ENCODE measurements around the gene BMP5.

BMP5 gene

DNA sequence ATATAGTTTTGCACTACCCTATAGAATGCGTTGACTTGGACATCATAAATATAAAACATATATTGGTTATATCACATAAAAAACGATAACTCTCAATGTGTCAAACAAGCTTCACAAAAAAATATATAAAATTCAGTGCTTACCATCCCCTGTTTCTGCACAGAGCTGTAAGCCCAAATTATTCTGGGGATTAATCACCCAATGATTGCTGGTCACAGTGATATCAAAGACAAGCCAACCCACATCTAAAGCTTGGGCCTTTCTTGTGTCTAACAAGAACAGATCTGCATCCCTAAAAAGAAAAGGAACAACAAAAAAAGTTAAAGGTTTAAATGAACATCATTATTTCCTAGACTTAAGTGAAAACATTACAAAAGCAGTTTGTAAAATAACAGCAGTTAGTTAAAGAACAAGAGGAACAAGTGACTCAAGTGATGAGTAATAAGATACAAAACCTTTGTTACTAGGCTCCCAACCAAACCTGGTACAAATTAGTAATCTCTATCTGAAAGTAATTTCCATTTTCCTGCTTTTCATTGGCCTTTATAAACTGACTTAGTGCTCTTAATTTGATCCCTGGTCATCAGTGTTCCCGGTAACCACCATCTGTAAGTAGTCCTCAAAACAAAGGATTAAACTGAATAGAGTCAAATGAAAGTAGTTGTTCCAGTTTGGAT lies 81.1 kb downstream of the BMP5 start:
- TF ChIP-seq CTCF (IDR thresholded peaks at IDR 0.05; ENCODE audit: low read depth, low read length), result no peak
- no peak for TF ChIP-seq EZH2phosphoT487 (IDR thresholded peaks at IDR 0.05; ENCODE audit: low read depth)
- no peak overlapping the region for H3K4me3 ChIP-seq (ENCODE audit: low read length)
- no peaks in the 10 kb centered on the region for H3K27me3 ChIP-seq (ENCODE audit: low read depth, low read length)
- no peaks in the 10 kb centered on the region for H3K36me3 ChIP-seq (replicated peaks; ENCODE audit: low read depth, low read length)
- H3K79me2 ChIP-seq (ENCODE audit: low read length), result no peaks in the 10 kb centered on the region
- H3K27ac ChIP-seq (ENCODE audit: low read length), result no peak overlapping the region
- no peaks in the 10 kb centered on the region for H4K20me1 ChIP-seq (ENCODE audit: insufficient read depth, low read length)
- peaks cover 6% of the 10 kb centered on the region for H3K4me1 ChIP-seq (ENCODE audit: low read length)
- H3K4me2 ChIP-seq (ENCODE audit: low read length), result no peak overlapping the region
- no peak overlapping the region for H2AFZ ChIP-seq (ENCODE audit: low read depth, low read length)
- no peaks in the 10 kb centered on the region for H3K9me3 ChIP-seq (ENCODE audit: insufficient read depth, low read length)
- no peak overlapping the region for H3K9ac ChIP-seq (ENCODE audit: low read length)

DNA sequence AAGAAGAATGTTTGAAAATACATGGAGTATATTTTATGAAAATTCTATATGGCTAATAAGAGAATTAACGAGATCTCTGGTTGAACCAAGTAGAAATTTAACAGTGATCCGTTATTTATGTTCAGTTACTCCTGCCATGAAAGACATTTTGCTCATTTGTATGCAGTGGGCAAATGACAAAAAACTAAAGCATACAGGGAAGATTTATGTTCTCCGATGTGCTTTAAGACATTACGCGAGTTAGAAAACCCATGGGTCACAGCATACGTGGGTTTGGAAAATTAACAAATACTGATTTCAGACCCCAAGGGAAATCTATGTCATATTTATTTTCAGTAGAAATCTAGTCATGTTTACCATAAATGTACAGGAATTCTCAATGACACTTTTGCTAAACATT lies 90.1 kb downstream of the BMP5 start:
- TF ChIP-seq CTCF (IDR thresholded peaks at IDR 0.05; ENCODE audit: low read depth, low read length) (no peak), EZH2phosphoT487 (IDR thresholded peaks at IDR 0.05; ENCODE audit: low read depth) (no peak)
- Histone ChIP-seq H2AFZ (ENCODE audit: low read depth, low read length) (no peak overlapping the region), H3K27ac (ENCODE audit: low read length) (no peak overlapping the region), H3K4me2 (ENCODE audit: low read length) (no peak overlapping the region), H3K36me3 (replicated peaks; ENCODE audit: low read depth, low read length) (no peaks in the 10 kb centered on the region), H3K9ac (ENCODE audit: low read length) (no peak overlapping the region), H3K4me1 (ENCODE audit: low read length) (peaks cover 16% of the 10 kb centered on the region), H3K9me3 (ENCODE audit: insufficient read depth, low read length) (no peaks in the 10 kb centered on the region), H3K79me2 (ENCODE audit: low read length) (no peaks in the 10 kb centered on the region), H3K4me3 (ENCODE audit: low read length) (no peak overlapping the region), H3K27me3 (ENCODE audit: low read depth, low read length) (no peaks in the 10 kb centered on the region), H4K20me1 (ENCODE audit: insufficient read depth, low read length) (no peaks in the 10 kb centered on the region)

DNA sequence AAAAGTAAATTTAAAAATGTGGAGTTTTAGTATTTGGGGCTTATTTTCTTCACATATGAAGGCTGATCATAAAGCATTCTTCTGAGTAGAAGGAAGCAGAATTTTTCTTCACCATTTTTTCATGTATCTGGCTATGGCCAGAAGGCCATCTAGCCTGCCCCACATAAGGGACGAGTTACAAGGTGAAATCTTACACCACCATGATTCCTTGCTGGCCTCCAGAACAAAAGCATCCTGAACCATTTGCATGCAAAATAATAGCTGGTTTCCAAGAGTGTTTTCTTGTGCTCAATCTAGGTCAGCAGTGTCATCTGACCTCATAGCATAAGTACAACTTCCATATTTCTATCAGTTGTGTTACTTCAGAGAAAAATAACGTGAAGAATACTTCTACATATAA lies 93.1 kb downstream of the BMP5 start:
- Histone ChIP-seq H3K9me3 (ENCODE audit: insufficient read depth, low read length) (no peaks in the 10 kb centered on the region), H2AFZ (ENCODE audit: low read depth, low read length) (no peak overlapping the region), H3K4me3 (ENCODE audit: low read length) (no peak overlapping the region), H3K27me3 (ENCODE audit: low read depth, low read length) (peaks cover 9% of the 10 kb centered on the region; the same call in 1 of the 2 replicates), H4K20me1 (ENCODE audit: insufficient read depth, low read length) (no peaks in the 10 kb centered on the region), H3K9ac (ENCODE audit: low read length) (no peak overlapping the region), H3K27ac (ENCODE audit: low read length) (no peak overlapping the region), H3K4me2 (ENCODE audit: low read length) (no peak overlapping the region), H3K4me1 (ENCODE audit: low read length) (peaks cover 26% of the 10 kb centered on the region), H3K79me2 (ENCODE audit: low read length) (no peaks in the 10 kb centered on the region), H3K36me3 (replicated peaks; ENCODE audit: low read depth, low read length) (no peaks in the 10 kb centered on the region)
- TF ChIP-seq CTCF (IDR thresholded peaks at IDR 0.05; ENCODE audit: low read depth, low read length) (no peak), EZH2phosphoT487 (IDR thresholded peaks at IDR 0.05; ENCODE audit: low read depth) (no peak)

GRCh38 chr6:55778705-55779104 lies 96.7 kb downstream of the BMP5 start:
- Histone ChIP-seq H3K9me3 (ENCODE audit: insufficient read depth, low read length) (no peaks in the 10 kb centered on the region), H2AFZ (ENCODE audit: low read depth, low read length) (no peak overlapping the region), H3K36me3 (replicated peaks; ENCODE audit: low read depth, low read length) (no peaks in the 10 kb centered on the region), H3K4me1 (ENCODE audit: low read length) (peaks cover 26% of the 10 kb centered on the region), H3K79me2 (ENCODE audit: low read length) (no peaks in the 10 kb centered on the region), H3K4me2 (ENCODE audit: low read length) (peak overlapping the region; percentile 4; the same call in 1 of the 2 replicates), H4K20me1 (ENCODE audit: insufficient read depth, low read length) (no peaks in the 10 kb centered on the region), H3K27me3 (ENCODE audit: low read depth, low read length) (peaks cover 9% of the 10 kb centered on the region; the same call in 1 of the 2 replicates), H3K27ac (ENCODE audit: low read length) (no peak overlapping the region), H3K9ac (ENCODE audit: low read length) (no peak overlapping the region), H3K4me3 (ENCODE audit: low read length) (no peak overlapping the region)
- TF ChIP-seq EZH2phosphoT487 (IDR thresholded peaks at IDR 0.05; ENCODE audit: low read depth) (no peak), CTCF (IDR thresholded peaks at IDR 0.05; ENCODE audit: low read depth, low read length) (no peak)
